Type B pancreatic cell (in vitro differentiated cells): ENCODE results near the gene SMOC1. TPM values are rescaled to one million over a fixed set of nuclear protein-coding genes. Genes with fewer than 3 reads are reported as not detected.

Source experiments
- DNase-seq: peaks from one replicate; pipeline ENCODE4 v3.0.0; 2021; ENCODE audit warnings: mixed read lengths; ENCODE audit not compliant: unreplicated experiment; ENCODE audit errors: extremely low spot score
- H3K27ac Mint-ChIP-seq: 2 replicates; pipeline ENCODE4 v1.8.0; 2021; ENCODE audit warnings: mild to moderate bottlenecking, mixed read lengths
- H3K27me3 Mint-ChIP-seq: 2 replicates; pipeline ENCODE4 v1.8.0; 2021; ENCODE audit warnings: mixed read lengths
- H3K36me3 Mint-ChIP-seq: 2 replicates; pipeline ENCODE4 v1.8.0; 2021; ENCODE audit warnings: mixed read lengths
- H3K4me1 Mint-ChIP-seq: one replicate; pipeline ENCODE4 v1.8.0; 2021; ENCODE audit warnings: mixed read lengths; ENCODE audit not compliant: unreplicated experiment
- H3K4me3 Mint-ChIP-seq: 2 replicates; pipeline ENCODE4 v1.8.0; 2021; ENCODE audit warnings: mild to moderate bottlenecking, mixed read lengths
- H3K9me3 Mint-ChIP-seq: 2 replicates; pipeline ENCODE4 v1.8.0; 2021; ENCODE audit warnings: mixed read lengths
- total RNA-seq: library from RNA; stranded (reverse); gene quantifications from 2 replicates; pipeline ENCODE4 v1.2.1, GENCODE V29; 2021; ENCODE audit warnings: low replicate concordance
- TF ChIP-seq, protein P1 (sequence below): fragments of 200-600 bp; sonication (generic); conservative IDR thresholded peaks from 2 replicates; pipeline ENCODE4 v1.5.0; 2021; ENCODE audit warnings: antibody characterized with exemption, mild to moderate bottlenecking

The SMOC1 gene
- total RNA-seq, 1 donor from 2014 or later = 20.7 TPM

DNA sequence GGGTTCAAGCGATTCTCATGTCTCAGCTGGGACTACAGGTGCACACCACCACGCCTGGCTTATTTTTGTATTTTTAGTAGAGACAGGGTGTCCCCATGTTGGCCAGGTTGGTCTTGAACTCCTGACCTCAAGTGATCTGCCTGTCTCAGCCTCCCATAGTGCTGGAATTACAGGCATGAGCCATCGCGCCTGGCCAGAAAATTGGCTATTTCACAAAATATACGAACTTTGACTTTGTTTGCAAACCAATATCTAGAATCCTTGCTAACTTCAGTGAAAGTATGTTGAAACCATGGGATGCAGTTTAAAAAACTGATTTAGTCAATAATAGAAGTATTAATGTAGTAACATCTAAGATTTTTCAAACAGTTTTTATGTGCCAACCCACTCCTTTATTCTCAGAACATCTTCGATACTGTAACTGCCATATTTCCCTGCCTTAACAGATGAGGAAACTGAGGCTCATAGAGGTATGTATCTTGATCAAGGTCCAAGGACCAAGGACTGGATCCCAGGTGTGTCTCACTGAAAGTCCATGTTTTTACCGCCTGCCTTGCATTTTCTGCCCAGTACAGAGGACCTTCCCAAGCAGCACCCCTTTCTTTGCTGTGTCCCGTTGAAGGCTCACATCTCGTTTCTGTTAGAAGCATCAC, 54.5 kb downstream of the SMOC1 start:
- peaks cover 8% of the 10 kb centered on the region for H3K27me3 Mint-ChIP-seq
- DNase-seq = no peak
- H3K4me3 Mint-ChIP-seq = no peak overlapping the region
- H3K4me1 Mint-ChIP-seq = peaks cover 38% of the 10 kb centered on the region
- no peaks in the 10 kb centered on the region for H3K9me3 Mint-ChIP-seq
- TF ChIP-seq, protein P1, sequence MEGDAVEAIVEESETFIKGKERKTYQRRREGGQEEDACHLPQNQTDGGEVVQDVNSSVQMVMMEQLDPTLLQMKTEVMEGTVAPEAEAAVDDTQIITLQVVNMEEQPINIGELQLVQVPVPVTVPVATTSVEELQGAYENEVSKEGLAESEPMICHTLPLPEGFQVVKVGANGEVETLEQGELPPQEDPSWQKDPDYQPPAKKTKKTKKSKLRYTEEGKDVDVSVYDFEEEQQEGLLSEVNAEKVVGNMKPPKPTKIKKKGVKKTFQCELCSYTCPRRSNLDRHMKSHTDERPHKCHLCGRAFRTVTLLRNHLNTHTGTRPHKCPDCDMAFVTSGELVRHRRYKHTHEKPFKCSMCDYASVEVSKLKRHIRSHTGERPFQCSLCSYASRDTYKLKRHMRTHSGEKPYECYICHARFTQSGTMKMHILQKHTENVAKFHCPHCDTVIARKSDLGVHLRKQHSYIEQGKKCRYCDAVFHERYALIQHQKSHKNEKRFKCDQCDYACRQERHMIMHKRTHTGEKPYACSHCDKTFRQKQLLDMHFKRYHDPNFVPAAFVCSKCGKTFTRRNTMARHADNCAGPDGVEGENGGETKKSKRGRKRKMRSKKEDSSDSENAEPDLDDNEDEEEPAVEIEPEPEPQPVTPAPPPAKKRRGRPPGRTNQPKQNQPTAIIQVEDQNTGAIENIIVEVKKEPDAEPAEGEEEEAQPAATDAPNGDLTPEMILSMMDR = no peak
- no peaks in the 10 kb centered on the region for H3K36me3 Mint-ChIP-seq
- no peak overlapping the region for H3K27ac Mint-ChIP-seq

DNA sequence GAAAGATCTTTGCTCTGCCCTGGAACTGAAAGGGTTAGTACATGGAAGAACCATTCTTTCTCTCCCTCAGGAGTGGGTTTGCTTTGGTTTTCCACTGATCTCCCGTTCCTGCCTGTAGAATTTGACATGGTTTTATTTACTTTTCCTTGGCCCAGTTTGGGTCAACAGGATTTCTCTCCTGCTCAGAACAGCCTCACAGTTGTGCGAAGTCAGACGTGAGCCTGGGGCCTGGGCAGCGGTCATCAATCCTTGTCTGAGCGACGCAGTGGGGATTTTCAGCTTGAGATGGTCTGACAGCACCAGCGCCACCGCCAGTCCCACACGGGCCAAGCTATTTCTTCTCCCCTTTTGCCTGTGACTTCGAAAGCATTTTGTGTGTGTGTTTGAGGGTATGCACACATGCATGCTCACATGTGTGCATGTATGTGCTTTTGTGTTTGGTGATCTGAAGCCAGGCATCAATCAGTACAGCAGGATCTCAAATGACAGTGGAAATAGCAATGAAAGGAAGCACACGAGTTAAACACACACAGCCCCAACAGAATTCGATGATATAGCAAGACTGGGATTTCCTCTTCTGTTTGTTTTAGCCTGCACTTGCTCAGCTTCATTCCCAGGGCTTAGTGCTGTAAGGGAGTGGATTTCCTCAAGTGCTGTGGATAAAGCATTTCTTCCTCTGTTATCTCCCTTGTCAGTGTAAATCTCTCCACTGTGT, 58.3 kb downstream of the SMOC1 start:
- Mint-ChIP-seq H3K27ac (peak overlapping the region; percentile 37), H3K4me1 (peaks cover 32% of the 10 kb centered on the region), H3K27me3 (peaks cover 6% of the 10 kb centered on the region), H3K4me3 (peak overlapping the region; percentile 57), H3K36me3 (no peaks in the 10 kb centered on the region), H3K9me3 (no peaks in the 10 kb centered on the region)
- no peak for DNase-seq
- TF ChIP-seq, protein P1 = no peak

DNA sequence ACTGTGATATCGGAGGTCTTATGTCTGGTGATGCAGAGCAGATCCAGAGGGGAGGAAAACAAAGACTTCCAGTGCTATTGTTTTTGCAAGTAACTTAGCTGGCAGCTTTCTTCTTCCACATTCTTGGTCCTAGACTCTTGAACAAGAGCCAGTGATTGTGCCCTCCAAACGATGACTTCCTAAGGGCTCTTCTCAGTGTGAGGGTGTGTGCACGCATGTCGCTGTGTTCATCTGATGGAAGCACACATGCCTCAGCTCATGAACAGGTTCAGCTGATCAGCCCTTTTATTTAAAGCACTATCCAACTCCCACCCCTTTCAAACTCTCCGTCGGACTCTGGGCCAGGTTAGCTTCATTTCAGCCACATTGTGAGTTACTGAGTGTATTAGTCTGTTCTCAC, 59.5 kb downstream of the SMOC1 start:
- Mint-ChIP-seq H3K36me3 (no peaks in the 10 kb centered on the region), H3K9me3 (no peaks in the 10 kb centered on the region), H3K27ac (no peak overlapping the region), H3K4me3 (no peak overlapping the region), H3K27me3 (peaks cover 8% of the 10 kb centered on the region), H3K4me1 (peaks cover 39% of the 10 kb centered on the region)
- TF ChIP-seq, protein P1 = no peak
- no peak for DNase-seq

DNA sequence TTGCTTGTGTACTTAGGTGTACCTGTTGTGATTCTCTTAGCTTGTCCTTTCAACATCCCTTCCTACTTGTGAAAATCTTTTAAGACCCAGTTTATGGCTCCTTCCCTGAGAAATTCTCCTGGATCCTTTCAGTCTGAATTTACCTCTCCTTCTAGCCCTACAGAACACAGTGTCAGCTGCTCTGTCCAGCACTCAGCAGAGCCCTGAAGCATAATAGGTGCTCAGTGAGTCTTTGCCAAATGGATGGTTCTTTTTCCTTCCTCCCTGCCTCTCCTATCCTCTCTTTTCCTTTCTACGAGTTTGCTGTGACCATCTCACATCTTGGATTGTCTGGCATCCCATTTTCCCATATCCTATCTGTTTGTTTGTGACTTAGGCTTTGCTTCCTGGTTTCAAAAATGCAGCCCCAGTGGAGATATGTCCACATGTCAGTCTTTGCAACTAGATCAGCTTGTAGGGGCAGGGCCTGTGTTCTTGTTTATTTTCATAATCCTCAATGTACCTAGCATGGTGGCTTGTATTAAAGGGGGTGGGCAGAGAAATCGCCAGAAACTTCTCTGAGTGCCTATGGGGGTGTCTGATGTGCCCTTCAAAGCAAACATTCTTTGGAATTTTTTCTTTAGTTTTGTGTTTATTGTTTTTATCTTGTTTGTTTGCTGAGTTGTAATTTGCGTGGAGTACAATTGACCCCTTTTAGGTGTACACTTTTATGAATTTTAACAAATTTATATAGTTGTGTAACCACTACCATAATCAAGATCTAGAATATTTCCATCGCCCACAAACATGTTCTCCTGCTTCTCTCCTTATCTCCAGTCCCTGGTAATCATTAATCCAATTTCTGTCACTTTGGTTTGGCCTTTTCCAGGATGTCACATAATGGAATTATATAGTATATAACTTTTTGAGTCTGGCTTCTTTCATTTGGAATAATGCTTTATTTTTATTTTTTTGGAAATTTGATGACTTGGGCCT, 62.8 kb downstream of the SMOC1 start:
- TF ChIP-seq, protein P1 = no peak
- H3K4me3 Mint-ChIP-seq = no peak overlapping the region

DNA sequence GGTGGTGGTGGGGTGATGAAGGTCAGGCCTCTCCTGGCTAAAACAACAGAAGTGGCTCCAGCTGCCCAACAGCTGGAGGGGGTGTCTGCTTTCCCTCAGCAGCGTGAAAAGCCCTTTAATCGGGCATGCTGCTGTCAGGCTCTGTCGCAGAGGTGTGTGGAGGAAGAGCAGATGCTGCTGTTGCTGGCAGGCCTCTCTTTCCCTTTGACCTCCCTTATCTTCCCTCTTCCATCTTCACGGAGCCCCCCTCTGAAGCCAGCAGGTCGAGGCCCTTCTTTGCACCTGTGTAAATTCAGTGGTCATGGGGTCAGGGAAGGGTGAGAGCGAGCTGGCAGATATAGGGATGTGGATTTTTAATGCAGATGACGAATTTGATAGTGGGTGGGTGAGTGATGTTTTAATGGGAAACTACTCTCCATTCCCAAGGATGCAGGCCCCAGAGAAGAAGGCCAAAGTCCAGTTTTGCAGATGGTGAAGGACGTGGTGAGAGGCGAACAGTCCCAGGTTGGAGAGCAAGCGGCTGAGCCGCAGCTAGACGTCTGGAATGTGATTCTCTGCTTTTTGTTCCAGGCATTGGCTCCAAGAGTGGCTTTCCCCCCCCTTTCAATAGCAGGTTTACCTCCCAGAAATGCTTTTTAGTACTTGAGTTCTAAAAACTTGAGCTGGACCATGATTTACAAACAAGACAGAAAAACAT, 64.0 kb downstream of the SMOC1 start:
- no peaks in the 10 kb centered on the region for H3K36me3 Mint-ChIP-seq
- H3K4me3 Mint-ChIP-seq = peak overlapping the region; percentile 15
- H3K4me1 Mint-ChIP-seq = peaks cover 20% of the 10 kb centered on the region
- H3K9me3 Mint-ChIP-seq = peaks cover 9% of the 10 kb centered on the region
- TF ChIP-seq, protein P1 = no peak
- peaks cover 9% of the 10 kb centered on the region for H3K27me3 Mint-ChIP-seq
- no peak for DNase-seq
- H3K27ac Mint-ChIP-seq = no peak overlapping the region

More for the DNA sequence above, 62.8 kb downstream of the SMOC1 start:
- H3K36me3 Mint-ChIP-seq = no peaks in the 10 kb centered on the region
- no peak for DNase-seq
- H3K27ac Mint-ChIP-seq = no peak overlapping the region
- peaks cover 9% of the 10 kb centered on the region for H3K9me3 Mint-ChIP-seq
- peaks cover 9% of the 10 kb centered on the region for H3K27me3 Mint-ChIP-seq
- H3K4me1 Mint-ChIP-seq = peaks cover 32% of the 10 kb centered on the region
